GM21367 (cell line): Measurements from ENCODE around the gene EAPP.
A peak's percentile ranks its signal among the peaks of the same experiment; 100 is the strongest.
"Not testable (repeated sequence)": the region's sequence is repeated elsewhere in the genome, so short reads cannot be mapped to it uniquely, and the experiment has no call there.

Experiments used
- ATAC-seq: cut with Tn5 transposase; IDR thresholded peaks from one replicate; pipeline ENCODE4 v1.9.1; 2021; ENCODE audit not compliant: unreplicated experiment

The EAPP gene

DNA sequence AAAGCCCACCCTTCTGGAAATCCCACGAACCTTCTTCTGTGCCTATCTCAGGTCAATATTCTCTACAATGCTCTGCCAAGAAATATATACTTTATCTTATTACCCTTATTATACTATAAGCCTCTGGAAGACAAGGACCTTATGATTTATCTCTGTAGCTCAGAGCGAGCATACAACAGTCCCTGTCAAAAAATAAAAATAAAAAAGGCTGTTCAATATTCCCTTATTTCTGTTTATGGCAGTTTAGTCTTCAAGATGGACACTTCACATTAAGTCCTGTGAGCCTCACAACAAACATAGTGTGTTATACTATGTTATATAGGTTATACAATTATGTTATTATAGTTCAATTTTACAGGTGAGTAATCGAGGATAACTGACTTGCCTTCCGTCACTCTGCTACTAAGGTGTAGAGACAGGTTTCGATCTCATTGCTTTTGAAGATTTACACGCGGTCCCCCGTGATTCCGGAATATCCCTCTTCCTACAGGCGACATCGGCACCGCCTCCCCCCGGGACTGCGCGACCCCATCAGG is 562 bp downstream of the EAPP start:
- ATAC-seq = no peak

DNA sequence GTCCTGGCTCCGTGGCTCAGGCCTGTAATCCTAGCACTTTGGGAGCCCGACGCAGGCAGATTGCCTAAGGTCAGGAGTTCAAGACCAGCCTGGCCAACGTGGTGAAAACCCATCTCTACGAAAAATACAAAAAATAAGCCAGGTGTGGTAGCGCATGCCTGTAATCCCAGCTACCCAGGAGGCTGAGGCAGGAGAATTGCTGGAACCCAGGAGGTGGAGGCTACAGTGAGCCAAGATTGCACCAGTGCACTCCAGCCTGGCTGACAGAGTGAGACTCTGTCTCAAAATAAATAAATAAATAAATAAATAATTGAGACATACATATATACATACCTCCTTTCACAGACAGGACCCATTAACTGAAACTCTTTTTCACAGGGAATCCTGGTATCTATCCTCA is 1.4 kb downstream of the EAPP start:
- not testable (repeated sequence) for ATAC-seq

DNA sequence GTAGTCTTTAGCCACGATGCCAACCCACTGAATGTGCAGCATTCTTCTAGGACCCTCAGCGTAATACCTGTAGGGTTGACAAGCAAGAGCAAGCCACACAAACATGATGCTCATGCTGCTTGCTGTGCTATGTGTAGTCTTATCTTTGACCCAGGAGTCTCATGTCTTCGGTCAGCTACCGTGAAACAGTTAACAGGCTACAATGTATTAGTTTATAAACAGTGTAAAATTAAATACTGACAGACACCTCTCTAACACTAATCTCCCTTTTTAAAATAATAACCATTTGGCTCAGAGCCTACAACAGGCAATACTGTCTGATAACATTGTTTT is 1.9 kb downstream of the EAPP start:
- no peak for ATAC-seq

DNA sequence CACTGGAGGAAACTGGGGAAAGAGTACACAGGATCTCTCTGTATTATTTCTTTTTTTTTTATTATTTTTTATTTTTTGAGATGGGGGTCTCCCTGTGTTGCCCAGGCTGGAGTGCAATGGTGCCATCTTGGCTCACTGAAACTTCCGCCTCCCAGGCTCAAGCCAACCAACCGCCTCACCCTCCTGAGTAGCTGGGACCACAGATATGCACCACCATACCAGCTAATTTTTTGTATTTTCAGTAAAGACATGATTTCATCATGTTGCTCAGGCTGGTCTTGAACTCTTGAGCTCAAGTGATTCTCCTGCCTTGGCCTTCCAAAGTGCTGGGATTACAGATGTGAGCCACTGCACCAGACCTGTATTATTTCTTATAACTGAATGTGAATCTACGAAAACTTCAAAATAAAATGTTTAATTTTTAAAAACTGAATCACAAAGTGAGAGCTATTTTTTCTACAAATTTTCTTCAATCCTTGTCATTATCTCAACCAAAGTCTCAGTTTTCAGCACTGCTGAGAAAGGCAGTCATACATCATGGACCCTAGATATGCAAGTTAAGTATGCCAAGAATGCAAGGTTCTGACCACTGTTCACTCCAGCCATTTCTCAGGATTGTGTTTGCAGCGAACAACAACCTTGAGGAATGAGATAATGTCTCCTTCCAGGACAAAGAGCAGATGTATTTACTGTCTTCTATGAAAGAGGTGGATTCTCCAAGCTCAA is 2.4 kb downstream of the EAPP start:
- no peak for ATAC-seq

DNA sequence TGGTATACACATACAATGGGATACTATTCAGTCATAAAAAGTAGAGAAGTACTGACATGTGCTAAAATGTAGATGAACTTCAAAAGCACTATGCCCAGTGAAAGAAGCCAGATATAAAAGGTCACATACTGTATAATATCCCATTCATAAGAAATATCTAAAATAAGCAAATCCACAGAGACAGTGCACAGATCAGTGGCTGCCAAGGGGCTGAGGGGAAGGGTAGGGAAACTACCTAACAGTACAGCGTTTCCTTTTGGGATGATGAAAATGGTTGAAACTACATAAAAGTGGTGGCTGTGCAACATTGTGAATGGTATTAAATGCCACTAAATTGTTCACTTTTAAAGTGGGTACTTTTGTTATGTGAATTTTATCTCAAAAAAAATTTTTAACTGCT is 11.9 kb downstream of the EAPP start:
- ATAC-seq = no peak

DNA sequence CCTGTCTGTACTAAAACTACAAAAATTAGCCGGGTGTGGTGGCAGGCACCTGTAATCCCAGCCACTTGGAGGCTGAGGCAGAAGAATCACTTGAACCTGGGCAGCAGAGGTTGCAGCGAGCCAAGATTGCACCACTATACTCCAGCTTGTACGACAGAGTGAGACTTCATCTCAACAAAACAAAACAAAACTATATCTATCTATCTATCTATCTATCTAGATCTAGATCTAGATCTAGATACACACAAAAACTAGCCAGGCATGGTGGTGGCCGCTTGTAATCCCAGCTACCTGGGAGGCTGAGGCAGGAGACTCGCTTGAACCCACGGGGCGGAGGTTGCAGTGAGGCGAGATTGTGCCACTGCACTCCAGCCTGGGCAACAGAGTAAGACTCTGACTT is 15.3 kb downstream of the EAPP start:
- ATAC-seq = not testable (repeated sequence)

DNA sequence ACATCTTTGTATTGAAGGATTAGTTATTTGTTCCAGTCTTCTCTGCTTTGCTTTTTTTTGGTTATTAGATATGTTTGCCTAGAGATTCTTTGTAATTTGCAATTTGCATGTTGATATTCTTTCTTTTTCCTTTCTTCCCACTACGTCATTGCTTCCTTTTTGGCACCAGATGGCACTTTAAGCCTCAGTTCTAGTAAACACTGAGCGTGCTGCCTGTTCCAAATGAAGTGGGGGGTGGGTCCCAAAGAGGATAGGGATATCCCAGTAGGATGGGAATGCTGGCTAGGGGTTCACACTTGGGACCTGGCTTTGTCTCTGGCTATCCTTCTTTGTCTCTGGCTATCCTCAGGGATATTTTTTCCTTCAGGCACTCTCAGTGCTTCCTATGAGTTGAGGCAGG is 17.0 kb downstream of the EAPP start:
- no peak for ATAC-seq

DNA sequence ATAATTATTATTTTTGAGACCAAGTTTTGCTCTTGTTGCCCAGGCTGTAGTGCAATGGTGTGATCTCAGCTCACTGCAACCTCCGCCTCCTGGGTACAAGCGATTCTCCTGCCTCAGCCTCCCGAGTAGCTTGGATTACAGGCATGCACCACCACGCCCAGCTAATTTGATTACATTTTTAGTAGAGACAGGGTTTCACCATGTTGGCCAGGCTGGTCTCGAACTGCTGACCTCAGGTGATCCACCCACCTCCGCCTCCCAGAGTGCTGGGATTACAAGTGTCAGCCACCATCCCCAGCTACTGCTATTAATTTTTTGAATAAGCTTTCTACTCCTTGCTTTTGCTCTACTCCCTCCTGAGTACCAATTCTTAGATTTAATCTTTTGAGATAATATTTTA is 18.4 kb downstream of the EAPP start:
- ATAC-seq = not testable (repeated sequence)

DNA sequence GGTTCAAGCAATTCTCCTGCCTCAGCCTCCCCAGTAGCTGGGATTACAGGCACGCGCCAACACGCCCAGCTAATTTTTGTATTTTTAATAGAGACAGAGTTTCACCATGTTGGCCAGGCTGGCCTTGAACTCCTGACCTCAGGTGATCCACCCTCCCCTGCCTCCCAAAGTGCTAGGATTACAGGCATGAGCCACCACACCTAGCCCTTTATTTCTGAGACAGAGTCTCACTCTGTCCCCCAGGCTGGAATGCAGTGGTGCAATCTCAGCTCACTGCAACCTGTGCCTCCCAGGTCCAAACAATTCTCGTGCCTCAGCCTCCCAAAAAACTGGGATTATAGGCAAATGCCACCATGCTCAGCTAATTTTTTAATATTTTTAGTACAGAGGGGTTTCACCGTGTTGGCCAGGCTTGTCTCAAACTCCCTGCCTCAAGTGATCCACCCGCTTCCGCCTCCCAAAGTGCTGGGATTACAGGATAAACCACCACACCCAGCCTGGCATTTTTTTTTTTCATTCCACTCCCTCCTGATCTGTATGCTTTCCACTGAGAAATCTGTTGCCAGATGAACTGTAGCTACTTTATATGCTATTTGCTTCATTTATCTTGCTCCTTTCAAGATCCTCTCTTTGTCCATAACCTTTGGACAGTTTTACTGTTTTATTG is 19.1 kb downstream of the EAPP start:
- not testable (repeated sequence) for ATAC-seq

DNA sequence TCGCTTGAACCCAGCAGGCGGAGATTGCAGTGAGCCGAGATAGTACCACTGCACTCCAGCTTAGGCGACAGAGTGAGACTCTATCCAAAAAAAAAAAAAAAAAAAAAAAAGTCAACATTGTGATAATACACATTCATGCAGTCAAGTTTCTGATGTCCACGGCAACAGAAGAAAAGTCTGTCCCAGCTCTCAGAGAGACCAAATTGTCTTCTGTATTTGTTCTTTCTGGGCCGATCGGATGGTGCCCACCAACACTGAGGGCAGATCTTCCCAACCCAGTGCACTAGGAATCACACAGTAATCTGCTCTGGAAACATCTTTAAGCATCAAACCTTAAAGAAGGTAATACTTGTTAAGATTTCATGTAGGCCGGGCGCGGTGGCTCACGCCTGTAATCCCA is 31.6 kb downstream of the EAPP start:
- ATAC-seq = no peak

DNA sequence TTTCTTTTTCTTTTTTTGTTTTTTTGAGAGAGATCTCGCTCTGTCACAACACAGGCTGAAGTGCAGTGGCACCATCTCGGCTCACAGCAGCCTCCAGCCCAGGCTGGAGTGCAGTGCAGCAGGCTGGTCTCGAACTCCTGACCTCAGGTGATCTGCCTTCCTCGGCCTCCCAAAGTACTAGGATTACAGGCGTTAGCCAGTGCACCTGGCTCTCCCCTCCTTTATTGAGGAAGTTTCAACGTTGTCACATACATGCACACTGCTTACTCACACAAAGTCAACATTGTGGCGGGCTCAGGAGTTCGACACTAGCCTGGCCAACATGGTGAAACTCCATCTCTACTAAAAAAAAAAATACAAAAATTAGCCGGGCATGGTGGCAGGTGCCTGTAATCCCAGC is 32.0 kb downstream of the EAPP start:
- no peak for ATAC-seq

DNA sequence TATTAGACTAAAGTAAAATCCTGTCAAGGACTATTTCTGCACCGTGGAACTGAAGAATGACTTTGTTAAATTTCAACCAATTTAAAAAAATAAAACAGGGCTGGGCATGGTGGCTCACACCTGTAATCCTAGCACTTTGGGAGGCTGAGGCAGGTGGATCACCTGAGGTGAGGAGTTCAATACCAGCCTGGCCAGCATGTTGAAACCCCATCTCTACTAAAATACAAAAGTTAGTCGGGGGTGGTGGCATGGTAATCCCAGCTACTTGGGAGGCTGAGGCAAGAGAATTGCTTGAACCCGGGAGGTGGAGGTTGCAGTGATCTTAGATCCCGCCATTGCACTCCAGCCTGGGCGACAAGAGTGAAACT is 34.4 kb downstream of the EAPP start:
- not testable (repeated sequence) for ATAC-seq

DNA sequence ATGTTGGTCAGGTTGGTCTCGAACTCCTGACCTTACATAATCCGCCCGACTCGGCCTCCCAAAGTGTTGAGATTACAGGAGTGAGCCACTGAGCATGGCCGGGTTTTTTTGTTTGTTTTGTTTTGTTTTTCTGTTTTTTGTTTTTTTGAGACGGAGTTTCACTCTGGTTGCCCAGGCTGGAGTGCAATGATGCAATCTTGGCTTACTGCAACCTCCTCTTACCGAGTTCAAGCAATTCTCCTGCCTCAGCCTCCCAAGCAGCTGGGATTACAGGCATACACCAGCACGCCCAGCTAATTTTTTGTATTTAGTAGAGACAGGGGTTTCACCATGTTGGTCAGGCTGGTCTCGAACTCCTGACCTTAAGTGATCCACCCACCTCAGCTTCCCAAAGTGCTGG is 35.5 kb downstream of the EAPP start:
- not testable (repeated sequence) for ATAC-seq

DNA sequence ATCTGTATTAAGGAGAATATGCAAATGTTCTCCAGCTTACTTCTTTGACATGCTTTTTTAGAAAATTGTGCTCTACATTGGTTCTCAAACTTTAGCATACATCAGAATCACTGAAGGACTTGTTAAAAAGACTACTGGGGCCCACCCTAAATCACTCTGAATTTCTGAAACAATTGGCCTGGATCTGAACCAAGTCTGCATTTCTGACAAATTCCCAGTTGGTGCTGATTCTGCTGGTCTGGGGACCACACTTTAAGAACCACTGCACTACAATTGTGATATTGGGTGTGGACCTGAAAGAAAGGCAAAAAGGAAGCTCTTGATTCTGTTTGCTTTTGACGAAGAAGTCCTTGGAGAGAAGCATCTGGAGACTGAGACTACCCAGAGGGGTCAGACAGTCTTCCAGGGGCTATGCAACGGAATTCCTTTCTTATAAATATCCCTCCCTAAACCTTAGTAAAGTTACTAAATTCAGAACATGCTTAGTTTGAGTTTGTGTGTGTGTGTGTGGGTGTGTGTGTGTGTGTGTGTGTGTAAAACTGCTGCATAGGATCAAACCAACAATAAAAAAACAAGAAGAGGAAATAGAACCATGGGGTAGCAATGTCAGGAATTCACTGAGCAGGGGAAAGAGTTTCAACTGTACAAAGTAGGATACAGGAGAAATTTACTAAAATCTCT is 36.8 kb downstream of the EAPP start:
- no peak for ATAC-seq

DNA sequence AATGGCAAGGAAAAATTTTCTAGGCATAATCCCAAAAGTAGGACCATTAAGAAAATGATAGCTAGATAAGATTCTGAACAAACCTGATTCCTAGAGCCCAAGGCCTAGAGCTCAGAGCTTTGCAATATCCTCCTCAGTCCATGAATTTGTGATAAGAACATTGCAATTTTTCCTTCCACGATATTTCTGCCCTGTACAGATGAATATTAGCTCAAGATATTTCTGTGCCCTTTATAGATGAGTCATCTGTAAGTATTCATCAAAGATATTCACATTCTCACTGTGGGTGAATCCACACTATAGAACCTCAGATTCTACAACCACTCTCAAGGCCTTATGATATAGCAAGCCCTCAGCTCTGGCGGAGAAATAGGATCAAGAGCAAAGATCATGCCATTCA is 37.5 kb downstream of the EAPP start:
- no peak for ATAC-seq

DNA sequence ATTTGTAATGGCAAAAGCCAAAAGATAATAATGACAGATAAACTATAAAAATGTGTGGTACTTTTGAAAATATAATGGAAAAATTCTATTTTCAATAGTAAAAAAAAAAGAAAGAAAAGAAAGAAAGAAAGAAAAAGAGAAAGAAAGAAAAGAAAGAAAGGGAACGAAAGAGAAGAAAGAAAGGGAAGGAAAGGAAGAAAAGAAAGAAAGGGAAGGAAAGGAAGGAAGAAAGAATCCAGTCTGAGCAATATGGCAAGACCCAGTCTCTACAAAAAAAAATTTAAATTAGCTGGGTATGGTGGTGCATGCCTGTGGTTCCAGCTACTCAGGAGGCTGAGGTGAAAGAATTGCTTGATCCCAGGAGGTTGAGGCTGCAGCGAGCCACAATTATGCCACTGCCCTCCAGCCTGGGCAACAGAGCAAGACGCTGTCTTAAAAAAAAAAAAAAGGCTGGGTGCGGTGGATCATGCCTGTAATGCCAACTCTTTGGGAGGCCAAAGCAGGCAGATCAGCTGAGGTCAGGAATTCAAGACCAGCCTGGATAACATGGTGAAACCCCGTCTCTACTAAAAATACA is 38.4 kb downstream of the EAPP start:
- ATAC-seq = no peak

DNA sequence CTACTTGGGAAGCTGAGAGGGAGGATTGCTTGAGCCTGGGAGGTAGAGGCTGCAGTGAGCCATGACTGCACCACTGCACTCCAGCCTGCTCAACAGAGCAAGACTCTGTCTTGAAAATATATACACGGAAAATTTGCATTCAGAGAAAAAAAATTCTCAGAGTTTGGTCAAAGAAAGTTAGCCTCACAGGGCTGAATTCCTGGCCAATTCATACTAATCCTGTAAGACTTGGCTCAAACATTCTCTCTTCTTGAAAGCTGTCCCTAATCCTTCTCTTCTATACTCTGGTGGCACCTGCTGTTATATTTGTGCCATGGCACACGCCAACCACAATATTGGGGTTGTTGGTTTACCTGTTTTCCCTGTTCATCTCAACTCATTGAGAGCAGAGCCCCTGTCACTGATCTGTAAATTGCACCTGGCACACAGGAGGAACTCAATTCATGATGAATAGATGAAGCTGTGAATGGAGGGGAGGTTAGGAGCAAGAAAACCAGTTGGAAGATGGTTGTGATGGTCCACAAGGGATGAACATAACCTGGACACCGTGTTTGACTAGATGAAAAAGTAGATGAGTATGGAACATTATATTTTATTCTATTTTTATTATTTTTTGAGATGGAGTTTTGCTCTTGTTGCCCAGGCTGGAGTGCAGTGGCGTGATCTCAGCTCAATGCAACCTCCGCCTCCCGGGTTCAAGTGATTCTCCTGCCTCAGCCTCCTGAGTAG is 40.7 kb downstream of the EAPP start:
- peak; percentile 55 for ATAC-seq

DNA sequence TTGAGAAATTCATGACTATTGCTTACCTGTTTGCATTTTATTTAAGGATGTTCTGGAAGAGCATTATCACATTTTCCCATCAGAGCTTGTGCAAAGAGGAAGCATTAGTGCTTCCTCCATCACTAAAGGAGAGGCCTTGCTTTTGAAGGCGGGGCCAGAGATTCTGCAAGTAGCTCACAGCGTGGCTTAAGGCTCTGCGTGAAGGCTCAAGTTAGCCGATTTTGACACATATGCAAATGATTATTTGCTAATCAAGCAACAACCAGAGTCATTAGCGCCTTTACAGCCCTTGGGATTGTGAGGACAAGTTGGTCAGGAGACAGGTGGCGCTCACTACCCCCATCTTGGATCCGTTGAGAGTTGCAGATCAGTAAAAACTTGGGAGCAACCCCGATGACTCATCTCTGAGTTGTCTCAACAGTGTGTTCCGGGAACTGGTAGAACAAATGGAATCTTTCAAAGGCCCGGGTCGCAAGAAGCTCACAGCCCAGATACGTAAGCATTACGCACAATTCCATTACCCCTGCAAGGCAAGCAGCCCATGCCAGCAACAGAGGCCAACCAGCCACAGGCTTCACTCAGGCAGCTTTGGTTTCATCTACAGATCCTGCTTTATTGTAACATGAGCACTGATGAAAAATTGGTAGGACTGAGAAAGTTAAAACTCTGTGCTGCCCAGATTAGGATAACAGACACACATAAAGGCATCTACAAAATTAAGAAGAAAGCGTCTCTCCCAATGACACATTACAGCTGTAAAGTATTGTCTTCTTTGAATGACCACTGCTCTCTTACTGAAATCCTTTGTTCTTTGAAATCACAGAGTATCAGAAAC is 42.6 kb downstream of the EAPP start:
- ATAC-seq = no peak

DNA sequence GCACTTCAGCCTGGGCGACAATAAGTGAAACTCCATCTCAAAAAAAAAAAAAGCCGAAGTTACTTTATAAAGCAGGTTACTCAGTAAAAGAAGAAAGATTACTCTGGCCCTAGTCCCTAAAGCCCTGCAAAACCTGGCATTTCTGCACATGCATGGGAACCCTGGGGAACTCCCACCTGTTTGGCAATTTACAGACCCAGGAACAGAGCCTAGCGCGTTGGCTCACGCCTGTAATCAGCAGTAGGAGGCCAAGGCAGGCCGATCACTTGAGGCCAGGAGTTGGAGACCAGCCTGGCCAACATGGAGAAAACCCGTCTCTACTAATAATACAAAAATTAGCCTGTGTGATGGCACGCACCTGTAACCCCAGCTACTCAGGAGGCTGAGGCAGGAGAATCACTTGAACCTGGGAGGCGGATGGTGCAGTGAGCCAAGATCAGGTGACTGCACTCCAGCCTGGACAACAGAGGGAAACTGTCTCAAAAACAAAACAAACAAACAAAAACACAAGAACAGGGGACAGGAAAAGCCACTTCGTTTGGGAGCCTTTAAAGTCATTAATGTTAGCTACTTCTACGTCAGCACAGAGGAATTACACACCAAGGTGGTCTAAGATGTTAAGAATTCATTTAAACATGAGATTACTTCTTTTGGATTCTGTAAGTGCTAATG is 43.4 kb downstream of the EAPP start:
- ATAC-seq = no peak

DNA sequence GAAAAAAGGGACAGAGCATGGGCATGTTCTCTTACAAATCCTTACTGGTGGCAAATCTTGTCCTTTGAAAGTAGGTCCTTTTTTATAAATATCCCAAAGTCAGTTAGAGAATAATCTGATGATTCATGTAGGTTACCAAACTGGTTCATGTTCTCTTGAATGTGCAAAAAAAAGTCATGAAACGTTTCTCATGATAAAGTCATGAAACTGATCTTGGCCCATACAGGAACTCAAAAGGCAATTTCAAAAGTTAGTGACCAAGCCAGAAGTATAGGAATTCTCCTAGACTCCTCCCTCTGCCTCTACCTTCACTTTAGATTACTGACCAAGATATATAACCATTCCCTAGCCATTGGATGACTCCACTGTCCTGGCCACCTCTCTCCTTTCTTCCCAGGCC is 50.2 kb downstream of the EAPP start:
- no peak for ATAC-seq
